Right lobe of liver (tissue), 4 donors: ENCODE measurements around the gene SHLD1.

ENCODE experiments used
- POLR2A ChIP-seq: fragments of 450-650 bp; IDR thresholded peaks from one replicate; pipeline ENCODE4 v1.6.1; 2017; ENCODE audit warnings: antibody characterized with exemption, mild to moderate bottlenecking
- TF ChIP-seq, protein P1 (sequence below), 4 donors: fragments of 200-600 bp in 3 of 4; fragments of 450-650 bp in 1 of 4; IDR thresholded peaks; one replicate each; pipeline versions ENCODE4 v1.5.1 to v1.8.0; 2016 to 2022; ENCODE audit warnings: antibody characterized with exemption in 4 of 4, mild to moderate bottlenecking in 2 of 4
- donor health status: DM: no; HTN: no; CAD: no.
- donor health status: DM: no; HTN: no; CAD: no.
- donor health status: DM: no; HTN: yes; CAD: no.

DNA sequence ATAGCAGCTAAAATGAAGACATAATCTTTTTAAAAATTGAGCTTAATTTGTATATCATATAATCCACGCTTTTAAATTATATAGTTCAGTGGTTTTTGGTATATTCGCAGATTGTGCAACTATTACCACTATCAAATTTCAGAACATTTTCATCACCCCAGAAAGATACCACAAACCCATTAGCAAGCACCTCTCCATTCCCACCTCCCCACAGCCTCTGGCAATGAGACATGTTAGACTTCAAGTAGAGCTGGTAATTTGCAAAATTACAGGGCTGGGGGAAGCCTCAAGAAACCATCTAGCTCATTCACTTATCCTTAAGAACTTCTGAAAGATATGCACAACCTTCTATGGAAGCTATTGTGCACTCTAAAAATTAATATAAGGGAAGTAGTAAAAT is 163.0 kb downstream of the SHLD1 start:
- TF ChIP-seq, protein P1, sequence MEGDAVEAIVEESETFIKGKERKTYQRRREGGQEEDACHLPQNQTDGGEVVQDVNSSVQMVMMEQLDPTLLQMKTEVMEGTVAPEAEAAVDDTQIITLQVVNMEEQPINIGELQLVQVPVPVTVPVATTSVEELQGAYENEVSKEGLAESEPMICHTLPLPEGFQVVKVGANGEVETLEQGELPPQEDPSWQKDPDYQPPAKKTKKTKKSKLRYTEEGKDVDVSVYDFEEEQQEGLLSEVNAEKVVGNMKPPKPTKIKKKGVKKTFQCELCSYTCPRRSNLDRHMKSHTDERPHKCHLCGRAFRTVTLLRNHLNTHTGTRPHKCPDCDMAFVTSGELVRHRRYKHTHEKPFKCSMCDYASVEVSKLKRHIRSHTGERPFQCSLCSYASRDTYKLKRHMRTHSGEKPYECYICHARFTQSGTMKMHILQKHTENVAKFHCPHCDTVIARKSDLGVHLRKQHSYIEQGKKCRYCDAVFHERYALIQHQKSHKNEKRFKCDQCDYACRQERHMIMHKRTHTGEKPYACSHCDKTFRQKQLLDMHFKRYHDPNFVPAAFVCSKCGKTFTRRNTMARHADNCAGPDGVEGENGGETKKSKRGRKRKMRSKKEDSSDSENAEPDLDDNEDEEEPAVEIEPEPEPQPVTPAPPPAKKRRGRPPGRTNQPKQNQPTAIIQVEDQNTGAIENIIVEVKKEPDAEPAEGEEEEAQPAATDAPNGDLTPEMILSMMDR (IDR thresholded peaks at IDR 0.05) = no peak
- no peak for TF ChIP-seq POLR2A
